Keratinocyte (primary cell): ENCODE measurements around the gene RASD1. TPM values are rescaled to one million over a fixed set of nuclear protein-coding genes. Genes with fewer than 3 reads are reported as not detected.

Experiments
- DNase-seq: peaks from one replicate; pipeline ENCODE4 v3.0.0-alpha.2; 2011; ENCODE audit warnings: low read depth, missing footprints, low spot score
- FAIRE-seq: peaks from 2 replicates; lab custom pipeline; 2011; peaks lifted over from hg19 to GRCh38; lab: Jason Lieb, UNC
- H2AFZ ChIP-seq: 2 replicates; pipeline ENCODE4 v1.6.0; 2012; ENCODE audit warnings: low read length, control low read depth, inconsistent platforms; ENCODE audit not compliant: control insufficient read depth
- H3K27ac ChIP-seq: 2 replicates; pipeline ENCODE4 v1.5.1; 2011; ENCODE audit warnings: low read length; ENCODE audit not compliant: control insufficient read depth, insufficient read depth
- H3K27me3 ChIP-seq: 3 replicates; pipeline ENCODE4 v1.6.0; 2011; ENCODE audit warnings: low read length; ENCODE audit not compliant: control insufficient read depth, insufficient read depth; ENCODE audit errors: extremely low read depth
- H3K36me3 ChIP-seq, 2 experiments: 2 replicates in 1 of 2; 3 replicates in 1 of 2; pipeline ENCODE4 v1.5.1; 2011; ENCODE audit warnings: low read length in 2 of 2, mild to moderate bottlenecking in 1 of 2; ENCODE audit not compliant: control insufficient read depth in 2 of 2, insufficient read depth in 2 of 2; ENCODE audit errors: extremely low read depth in 1 of 2
- H3K4me1 ChIP-seq: 3 replicates; pipeline ENCODE4 v1.5.1; 2011; ENCODE audit warnings: low read length; ENCODE audit not compliant: control insufficient read depth, insufficient read depth; ENCODE audit errors: extremely low read depth
- H3K4me2 ChIP-seq: 3 replicates; pipeline ENCODE4 v1.6.0; 2011; ENCODE audit warnings: low read depth, low read length; ENCODE audit not compliant: control insufficient read depth, insufficient read depth; ENCODE audit errors: extremely low read depth
- H3K4me3 ChIP-seq, 3 experiments: fragments of 200-600 bp in 1 of 3; sonication (generic) in 1 of 3; 2 replicates in 2 of 3; 3 replicates in 1 of 3; pipeline ENCODE4 v1.5.1; 2011 to 2016; ENCODE audit warnings: low read length in 3 of 3, mild to moderate bottlenecking in 3 of 3, control low read depth in 2 of 3, inconsistent platforms in 1 of 3, low read depth in 1 of 3, mixed read lengths in 1 of 3, mixed run types in 1 of 3, moderate library complexity in 1 of 3; ENCODE audit not compliant: control insufficient read depth in 2 of 3, insufficient read depth in 2 of 3; ENCODE audit errors: extremely low read depth in 1 of 3
- H3K79me2 ChIP-seq: 2 replicates; pipeline ENCODE4 v1.6.0; 2012; ENCODE audit warnings: low read length; ENCODE audit not compliant: control insufficient read depth, insufficient read depth
- H3K9ac ChIP-seq: 3 replicates; pipeline ENCODE4 v1.6.0; 2011; ENCODE audit warnings: low read length; ENCODE audit not compliant: control insufficient read depth, insufficient read depth; ENCODE audit errors: extremely low read depth
- H3K9me1 ChIP-seq: 3 replicates; pipeline ENCODE4 v1.6.0; 2011; ENCODE audit warnings: low read length; ENCODE audit not compliant: control insufficient read depth, insufficient read depth; ENCODE audit errors: extremely low read depth
- H3K9me3 ChIP-seq: 2 replicates; pipeline ENCODE4 v1.5.1; 2012; ENCODE audit warnings: low read depth, low read length; ENCODE audit not compliant: control insufficient read depth
- H4K20me1 ChIP-seq: 3 replicates; pipeline ENCODE4 v1.6.0; 2011; ENCODE audit warnings: low read length; ENCODE audit not compliant: control insufficient read depth, insufficient read depth; ENCODE audit errors: extremely low read depth
- EZH2 ChIP-seq: IDR thresholded peaks from one replicate; pipeline ENCODE4 v1.6.1; 2012; ENCODE audit warnings: inconsistent platforms, mild to moderate bottlenecking, low read length, moderate library complexity
- dilution Hi-C: fragments of 300-500 bp; cut with MboI; formaldehyde crosslinking; loops from one replicate; pipeline ENCODE4 v1.7.0; 2020; ENCODE audit warnings: low sequenced_read_pairs; ENCODE audit not compliant: extremely low pct_ligation_motif_present
- polyA plus RNA-seq, 5 experiments: library from polyadenylated mRNA; depleted of rRNA in 3 of 5; stranded (reverse) in 3 of 5; stranded (forward) in 1 of 5; unstranded in 1 of 5; fragments of >200 nt; gene quantifications; 1 replicate in 1 of 5; 2 replicates in 3 of 5; 3 replicates in 1 of 5; pipeline versions ENCODE4 v1.2.1 to v1.2.3, GENCODE V29; 2011 to 2012; ENCODE audit warnings: missing spikeins in 2 of 5, low read depth in 1 of 5, low replicate concordance in 1 of 5
- TF ChIP-seq, protein P1 (sequence below), 3 experiments: IDR thresholded peaks in 1 of 3; conservative IDR thresholded peaks in 1 of 3; optimal IDR thresholded peaks in 1 of 3; 2 replicates in 2 of 3; 3 replicates in 1 of 3; pipeline versions ENCODE3 to v1.5.1; 2011; ENCODE audit warnings: low read length in 3 of 3, mild to moderate bottlenecking in 3 of 3, moderate library complexity in 2 of 3, control low read depth in 1 of 3, inconsistent platforms in 1 of 3; ENCODE audit not compliant: insufficient read depth in 2 of 3; ENCODE audit errors: extremely low read depth in 1 of 3

Gene RASD1
- polyA plus RNA-seq, 1 donor (not counting 4 experiments of a cell fraction or from before 2014, with no cell fraction given), result 0.20 TPM

DNA sequence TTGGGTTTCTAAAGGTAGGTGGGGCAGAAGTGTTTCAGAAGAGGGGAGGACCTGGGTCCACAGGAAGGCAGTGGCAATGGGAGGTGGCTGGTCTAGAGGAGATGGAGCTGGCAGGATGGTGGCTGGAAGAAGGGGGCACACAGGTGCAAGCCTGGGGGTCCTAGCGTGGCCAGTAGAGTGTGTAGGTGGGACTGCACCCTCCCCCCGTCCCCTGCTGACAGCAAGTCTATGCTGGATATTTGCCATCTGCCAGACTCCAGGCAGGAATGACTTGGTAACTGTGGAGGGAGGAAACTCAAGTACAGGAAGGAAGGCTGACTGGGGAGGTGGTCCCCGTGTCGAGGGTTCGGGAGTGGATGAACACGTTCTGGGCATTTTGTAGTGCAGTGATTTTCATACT is 10.8 kb downstream of the RASD1 start:
- Histone ChIP-seq H3K4me1 (peaks cover 7% of the 10 kb centered on the region), H3K27me3 (no peaks in the 10 kb centered on the region), H4K20me1 (peaks cover 6% of the 10 kb centered on the region), H3K27ac (no peak overlapping the region), H2AFZ (no peak overlapping the region), H3K4me2 (no peak overlapping the region), H3K9me1 (no peaks in the 10 kb centered on the region), H3K36me3 (peaks cover 8 to 9% of the 10 kb centered on the region in 2 experiments), H3K79me2 (peaks cover 39% of the 10 kb centered on the region), H3K9me3 (no peaks in the 10 kb centered on the region), H3K4me3 (no peak overlapping the region), H3K9ac (no peak overlapping the region)
- FAIRE-seq (no peak), DNase-seq (no peak)
- TF ChIP-seq EZH2, result no peak
- dilution Hi-C loops, result no loop called here

DNA sequence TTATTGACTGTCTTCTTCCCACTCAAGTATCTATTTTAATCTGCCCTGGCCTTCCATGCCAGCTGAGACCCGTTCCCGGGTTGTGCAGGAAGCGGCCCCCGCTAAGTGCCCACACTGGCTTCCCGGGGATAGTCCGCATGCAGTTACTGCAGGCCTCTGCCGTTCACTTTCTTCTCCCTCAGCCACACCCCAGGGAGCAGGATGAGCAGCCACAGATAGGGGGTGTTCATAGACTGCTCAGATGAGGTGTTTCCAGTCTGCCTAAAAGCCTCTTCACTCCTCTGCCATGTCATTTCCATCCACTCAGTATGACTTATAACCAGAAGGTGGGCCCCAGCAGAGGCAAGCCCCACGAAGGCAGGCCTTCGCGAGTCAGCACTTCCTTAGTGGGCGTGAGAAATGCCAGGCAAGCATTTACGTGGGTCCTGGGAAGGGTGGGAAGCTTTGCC is 11.7 kb downstream of the RASD1 start:
- Histone ChIP-seq H3K79me2 (peaks cover 43% of the 10 kb centered on the region), H3K4me2 (no peak overlapping the region), H2AFZ (no peak overlapping the region), H3K9me3 (no peaks in the 10 kb centered on the region), H3K9ac (no peak overlapping the region), H3K4me1 (peaks cover 12% of the 10 kb centered on the region), H4K20me1 (peaks cover 6% of the 10 kb centered on the region), H3K36me3 (peaks cover 8% of the 10 kb centered on the region in 2 experiments), H3K27ac (no peak overlapping the region), H3K9me1 (no peaks in the 10 kb centered on the region), H3K4me3 (no peak overlapping the region), H3K27me3 (no peaks in the 10 kb centered on the region)
- no peak for DNase-seq
- TF ChIP-seq, protein P1, sequence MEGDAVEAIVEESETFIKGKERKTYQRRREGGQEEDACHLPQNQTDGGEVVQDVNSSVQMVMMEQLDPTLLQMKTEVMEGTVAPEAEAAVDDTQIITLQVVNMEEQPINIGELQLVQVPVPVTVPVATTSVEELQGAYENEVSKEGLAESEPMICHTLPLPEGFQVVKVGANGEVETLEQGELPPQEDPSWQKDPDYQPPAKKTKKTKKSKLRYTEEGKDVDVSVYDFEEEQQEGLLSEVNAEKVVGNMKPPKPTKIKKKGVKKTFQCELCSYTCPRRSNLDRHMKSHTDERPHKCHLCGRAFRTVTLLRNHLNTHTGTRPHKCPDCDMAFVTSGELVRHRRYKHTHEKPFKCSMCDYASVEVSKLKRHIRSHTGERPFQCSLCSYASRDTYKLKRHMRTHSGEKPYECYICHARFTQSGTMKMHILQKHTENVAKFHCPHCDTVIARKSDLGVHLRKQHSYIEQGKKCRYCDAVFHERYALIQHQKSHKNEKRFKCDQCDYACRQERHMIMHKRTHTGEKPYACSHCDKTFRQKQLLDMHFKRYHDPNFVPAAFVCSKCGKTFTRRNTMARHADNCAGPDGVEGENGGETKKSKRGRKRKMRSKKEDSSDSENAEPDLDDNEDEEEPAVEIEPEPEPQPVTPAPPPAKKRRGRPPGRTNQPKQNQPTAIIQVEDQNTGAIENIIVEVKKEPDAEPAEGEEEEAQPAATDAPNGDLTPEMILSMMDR (optimal IDR thresholded peaks at IDR 0.05 in 1 of 3, IDR thresholded peaks at IDR 0.05 in 1 of 3, conservative IDR thresholded peaks at IDR 0.05 in 1 of 3; ENCODE audit: extremely low read depth in 1 of 3, insufficient read depth in 2 of 3, low read length in 3 of 3), result no peak
- no peak for TF ChIP-seq EZH2
- dilution Hi-C loops, result no loop called here
- FAIRE-seq, result no peak

DNA sequence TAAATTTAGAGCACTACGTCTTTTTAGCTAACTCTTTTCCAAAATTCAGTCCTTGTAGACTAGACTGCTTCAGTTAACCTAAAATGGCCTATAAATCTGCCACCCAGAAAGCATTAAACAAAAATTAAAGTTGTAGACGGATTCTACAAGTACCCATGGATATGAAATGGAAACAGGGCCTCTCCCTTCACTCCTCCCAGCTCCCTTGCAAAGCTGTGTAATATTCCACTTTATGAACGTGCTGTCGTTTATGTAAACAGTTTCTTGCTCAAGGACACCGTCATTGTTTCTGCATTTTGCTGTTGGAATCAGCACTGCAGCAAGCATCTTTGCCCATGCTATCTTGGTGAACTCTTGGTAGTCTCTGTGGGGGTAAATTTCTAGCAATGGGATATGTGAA is 14.3 kb downstream of the RASD1 start:
- Histone ChIP-seq H3K9me3 (no peaks in the 10 kb centered on the region), H3K27ac (no peak overlapping the region), H3K27me3 (no peaks in the 10 kb centered on the region), H3K36me3 (peaks cover 2 to 8% of the 10 kb centered on the region in 2 experiments), H3K9ac (no peak overlapping the region), H3K4me2 (no peak overlapping the region), H4K20me1 (peaks cover 6% of the 10 kb centered on the region), H3K79me2 (peaks cover 66% of the 10 kb centered on the region), H3K9me1 (no peaks in the 10 kb centered on the region), H2AFZ (no peak overlapping the region), H3K4me3 (no peak overlapping the region), H3K4me1 (peaks cover 22% of the 10 kb centered on the region)
- no peak for TF ChIP-seq EZH2
- TF ChIP-seq, protein P1 (optimal IDR thresholded peaks at IDR 0.05 in 1 of 3, IDR thresholded peaks at IDR 0.05 in 1 of 3, conservative IDR thresholded peaks at IDR 0.05 in 1 of 3; ENCODE audit: extremely low read depth in 1 of 3, insufficient read depth in 2 of 3, low read length in 3 of 3), result no peak
- DNase-seq (no peak), FAIRE-seq (no peak)
- dilution Hi-C loops, result no loop called here
